PC-3 (cell line): ENCODE measurements around the gene NEAT1.

Source experiments
- EZH2 ChIP-seq: fragments of 300-600 bp; sonication (generic); IDR thresholded peaks from one replicate; pipeline ENCODE4 v1.6.1; 2017; ENCODE audit warnings: antibody characterized with exemption, mild to moderate bottlenecking, low read length; ENCODE audit not compliant: unreplicated experiment
- EZH2phosphoT487 ChIP-seq: fragments of 300-600 bp; sonication (generic); IDR thresholded peaks from 2 replicates; pipeline ENCODE4 v1.6.1; 2018; ENCODE audit warnings: mild to moderate bottlenecking, antibody characterized with exemption, low read length, borderline replicate concordance
- TF ChIP-seq, protein P1 (sequence below): fragments of 300-600 bp; sonication (generic); conservative IDR thresholded peaks from 2 replicates; pipeline ENCODE4 v1.5.1; 2017; ENCODE audit warnings: antibody characterized with exemption, low read depth, mild to moderate bottlenecking, low read length

DNA sequence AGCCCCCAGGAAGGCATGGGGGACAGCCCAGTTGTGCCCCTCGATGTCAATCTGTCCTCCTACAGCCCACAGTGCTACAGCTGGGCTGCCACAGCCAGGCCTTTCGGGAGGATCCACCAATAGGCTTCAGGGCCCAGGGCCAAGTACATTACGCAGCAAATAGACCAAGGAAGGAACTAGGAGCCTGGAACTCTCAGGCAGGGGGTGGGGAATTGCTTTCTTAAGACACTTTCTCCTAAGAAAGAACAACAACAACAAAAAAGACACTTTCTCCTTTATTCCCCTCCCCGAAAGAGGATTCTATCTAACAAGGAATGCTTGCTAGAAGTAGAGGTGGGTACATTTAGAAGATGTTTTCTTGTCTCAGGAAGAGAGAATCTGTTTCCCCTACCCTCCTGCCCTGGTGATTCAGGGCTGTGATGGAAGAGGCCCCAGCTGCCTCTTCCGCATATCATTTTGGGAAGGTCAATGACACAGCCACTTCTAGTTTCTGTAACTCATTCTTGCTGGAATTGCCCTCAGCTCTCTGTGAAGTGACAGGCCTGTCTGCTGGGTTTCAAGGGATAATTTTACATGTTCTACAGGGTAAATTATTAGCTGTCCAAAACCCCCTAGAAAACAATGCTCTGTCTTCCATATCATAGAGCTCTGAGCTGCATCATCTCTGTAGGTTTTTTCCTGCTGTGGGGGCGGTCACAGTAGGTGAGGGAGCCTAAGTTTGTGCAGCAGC, 70.2 kb downstream of the NEAT1 start:
- TF ChIP-seq, protein P1, sequence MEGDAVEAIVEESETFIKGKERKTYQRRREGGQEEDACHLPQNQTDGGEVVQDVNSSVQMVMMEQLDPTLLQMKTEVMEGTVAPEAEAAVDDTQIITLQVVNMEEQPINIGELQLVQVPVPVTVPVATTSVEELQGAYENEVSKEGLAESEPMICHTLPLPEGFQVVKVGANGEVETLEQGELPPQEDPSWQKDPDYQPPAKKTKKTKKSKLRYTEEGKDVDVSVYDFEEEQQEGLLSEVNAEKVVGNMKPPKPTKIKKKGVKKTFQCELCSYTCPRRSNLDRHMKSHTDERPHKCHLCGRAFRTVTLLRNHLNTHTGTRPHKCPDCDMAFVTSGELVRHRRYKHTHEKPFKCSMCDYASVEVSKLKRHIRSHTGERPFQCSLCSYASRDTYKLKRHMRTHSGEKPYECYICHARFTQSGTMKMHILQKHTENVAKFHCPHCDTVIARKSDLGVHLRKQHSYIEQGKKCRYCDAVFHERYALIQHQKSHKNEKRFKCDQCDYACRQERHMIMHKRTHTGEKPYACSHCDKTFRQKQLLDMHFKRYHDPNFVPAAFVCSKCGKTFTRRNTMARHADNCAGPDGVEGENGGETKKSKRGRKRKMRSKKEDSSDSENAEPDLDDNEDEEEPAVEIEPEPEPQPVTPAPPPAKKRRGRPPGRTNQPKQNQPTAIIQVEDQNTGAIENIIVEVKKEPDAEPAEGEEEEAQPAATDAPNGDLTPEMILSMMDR, result no peak
- TF ChIP-seq EZH2phosphoT487 (no peak), EZH2 (no peak)
